Loucy (cell line): ENCODE measurements around the gene STXBP5.

Experiments
- EZH2phosphoT487 ChIP-seq: fragments of 200-600 bp; IDR thresholded peaks from 2 replicates; pipeline ENCODE4 v1.6.1; 2018; ENCODE audit warnings: antibody characterized with exemption, mild to moderate bottlenecking, moderate library complexity, borderline replicate concordance
- TF ChIP-seq, protein P1 (sequence below): fragments of 200-600 bp; sonication (generic); conservative IDR thresholded peaks from 2 replicates; pipeline ENCODE4 v1.5.1; 2014; ENCODE audit warnings: mild to moderate bottlenecking, antibody characterized with exemption, low read length

GRCh38 chr6:147170269-147170668, 33.9 kb upstream of the STXBP5 start:
- TF ChIP-seq, protein P1, sequence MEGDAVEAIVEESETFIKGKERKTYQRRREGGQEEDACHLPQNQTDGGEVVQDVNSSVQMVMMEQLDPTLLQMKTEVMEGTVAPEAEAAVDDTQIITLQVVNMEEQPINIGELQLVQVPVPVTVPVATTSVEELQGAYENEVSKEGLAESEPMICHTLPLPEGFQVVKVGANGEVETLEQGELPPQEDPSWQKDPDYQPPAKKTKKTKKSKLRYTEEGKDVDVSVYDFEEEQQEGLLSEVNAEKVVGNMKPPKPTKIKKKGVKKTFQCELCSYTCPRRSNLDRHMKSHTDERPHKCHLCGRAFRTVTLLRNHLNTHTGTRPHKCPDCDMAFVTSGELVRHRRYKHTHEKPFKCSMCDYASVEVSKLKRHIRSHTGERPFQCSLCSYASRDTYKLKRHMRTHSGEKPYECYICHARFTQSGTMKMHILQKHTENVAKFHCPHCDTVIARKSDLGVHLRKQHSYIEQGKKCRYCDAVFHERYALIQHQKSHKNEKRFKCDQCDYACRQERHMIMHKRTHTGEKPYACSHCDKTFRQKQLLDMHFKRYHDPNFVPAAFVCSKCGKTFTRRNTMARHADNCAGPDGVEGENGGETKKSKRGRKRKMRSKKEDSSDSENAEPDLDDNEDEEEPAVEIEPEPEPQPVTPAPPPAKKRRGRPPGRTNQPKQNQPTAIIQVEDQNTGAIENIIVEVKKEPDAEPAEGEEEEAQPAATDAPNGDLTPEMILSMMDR: no peak
- TF ChIP-seq EZH2phosphoT487: no peak
